Loucy (cell line): ENCODE measurements around the gene TOX3.

ENCODE experiments used
- H2AFZ ChIP-seq: fragments of 200-600 bp; sonication (generic); 2 replicates; pipeline ENCODE4 v1.6.0; 2016; ENCODE audit warnings: antibody characterized with exemption, mild to moderate bottlenecking, low read length, moderate library complexity
- H3F3A ChIP-seq: fragments of 200-600 bp; 2 replicates; pipeline ENCODE4 v1.6.0; 2016; ENCODE audit warnings: antibody characterized with exemption, low read depth, mild to moderate bottlenecking
- H3K27me3 ChIP-seq: fragments of 200-600 bp; sonication (generic); 2 replicates; pipeline ENCODE4 v1.6.1; 2014; ENCODE audit warnings: low read length, mild to moderate bottlenecking; ENCODE audit not compliant: insufficient read depth, poor library complexity, severe bottlenecking
- H3K36me3 ChIP-seq: fragments of 200-600 bp; sonication (generic); 2 replicates; pipeline ENCODE4 v1.6.1; 2016; ENCODE audit warnings: low read length; ENCODE audit not compliant: insufficient read depth
- H3K4me1 ChIP-seq: fragments of 200-600 bp; sonication (generic); 2 replicates; pipeline ENCODE4 v1.5.1; 2014; ENCODE audit warnings: low read length, mild to moderate bottlenecking; ENCODE audit not compliant: insufficient read depth, poor library complexity, severe bottlenecking
- H3K4me2 ChIP-seq: fragments of 200-600 bp; sonication (generic); 2 replicates; pipeline ENCODE4 v1.6.0; 2014; ENCODE audit warnings: antibody characterized with exemption, low read length, low read depth, mild to moderate bottlenecking; ENCODE audit not compliant: poor library complexity, severe bottlenecking
- H3K4me3 ChIP-seq: fragments of 200-600 bp; sonication (generic); 2 replicates; pipeline ENCODE4 v1.5.1; 2014; ENCODE audit warnings: low read length, mild to moderate bottlenecking, mixed read lengths; ENCODE audit not compliant: poor library complexity, severe bottlenecking
- H3K79me2 ChIP-seq: fragments of 200-600 bp; sonication (generic); 2 replicates; pipeline ENCODE4 v1.6.1; 2014; ENCODE audit warnings: low read length; ENCODE audit not compliant: insufficient read depth
- H3K9ac ChIP-seq: fragments of 200-600 bp; sonication (generic); 2 replicates; pipeline ENCODE4 v1.6.0; 2014; ENCODE audit warnings: mild to moderate bottlenecking, low read depth, low read length, moderate library complexity; ENCODE audit not compliant: poor library complexity, severe bottlenecking
- H3K9me2 ChIP-seq: fragments of 200-600 bp; sonication (generic); replicated peaks from 2 replicates; pipeline ENCODE4 v1.6.1; 2016; ENCODE audit warnings: low read depth, low read length, mixed read lengths
- H3K9me3 ChIP-seq: fragments of 200-600 bp; sonication (generic); 2 replicates; pipeline ENCODE4 v1.6.1; 2014; ENCODE audit warnings: mild to moderate bottlenecking, antibody characterized with exemption, low read length, low read depth; ENCODE audit not compliant: insufficient read depth
- H4K20me1 ChIP-seq: fragments of 200-600 bp; sonication (generic); 2 replicates; pipeline ENCODE4 v1.6.0; 2014; ENCODE audit warnings: antibody characterized with exemption, low read length, mild to moderate bottlenecking; ENCODE audit not compliant: insufficient read depth, poor library complexity, severe bottlenecking
- EZH2phosphoT487 ChIP-seq: fragments of 200-600 bp; IDR thresholded peaks from 2 replicates; pipeline ENCODE4 v1.6.1; 2018; ENCODE audit warnings: antibody characterized with exemption, mild to moderate bottlenecking, moderate library complexity, borderline replicate concordance
- TF ChIP-seq, protein P1 (sequence below): fragments of 200-600 bp; sonication (generic); conservative IDR thresholded peaks from 2 replicates; pipeline ENCODE4 v1.5.1; 2014; ENCODE audit warnings: mild to moderate bottlenecking, antibody characterized with exemption, low read length

TOX3 gene

DNA sequence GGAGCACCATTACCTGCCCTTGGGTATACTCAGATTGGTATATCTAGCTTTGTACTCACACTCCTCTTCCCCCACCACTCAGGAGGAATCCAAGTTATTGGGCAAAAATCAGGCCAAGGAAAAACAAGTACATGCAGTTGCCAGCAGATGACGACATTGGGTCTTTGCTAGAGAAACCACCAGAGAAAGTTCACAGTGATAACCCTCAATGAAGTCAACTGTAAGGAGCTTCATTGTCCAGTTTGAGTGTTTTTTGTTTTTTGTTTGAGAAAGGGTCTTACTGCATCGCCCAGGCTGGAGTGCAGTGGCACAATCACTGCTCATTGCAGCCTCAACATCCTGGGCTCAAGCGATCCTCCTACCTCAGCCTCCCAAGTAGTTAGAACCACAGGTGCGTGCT is 34.6 kb upstream of the TOX3 start:
- no peak overlapping the region for H3K4me3 ChIP-seq
- H3K79me2 ChIP-seq = no peaks in the 10 kb centered on the region
- no peaks in the 10 kb centered on the region for H3K9me2 ChIP-seq
- no peaks in the 10 kb centered on the region for H3K4me1 ChIP-seq
- H3K27me3 ChIP-seq = no peaks in the 10 kb centered on the region
- H3F3A ChIP-seq = no peaks in the 10 kb centered on the region
- no peaks in the 10 kb centered on the region for H3K36me3 ChIP-seq
- TF ChIP-seq EZH2phosphoT487 = no peak
- no peaks in the 10 kb centered on the region; the same call in 1 of the 2 replicates for H3K9me3 ChIP-seq
- H3K9ac ChIP-seq = no peak overlapping the region
- no peak overlapping the region for H3K4me2 ChIP-seq
- H4K20me1 ChIP-seq = no peaks in the 10 kb centered on the region
- no peak overlapping the region for H2AFZ ChIP-seq

DNA sequence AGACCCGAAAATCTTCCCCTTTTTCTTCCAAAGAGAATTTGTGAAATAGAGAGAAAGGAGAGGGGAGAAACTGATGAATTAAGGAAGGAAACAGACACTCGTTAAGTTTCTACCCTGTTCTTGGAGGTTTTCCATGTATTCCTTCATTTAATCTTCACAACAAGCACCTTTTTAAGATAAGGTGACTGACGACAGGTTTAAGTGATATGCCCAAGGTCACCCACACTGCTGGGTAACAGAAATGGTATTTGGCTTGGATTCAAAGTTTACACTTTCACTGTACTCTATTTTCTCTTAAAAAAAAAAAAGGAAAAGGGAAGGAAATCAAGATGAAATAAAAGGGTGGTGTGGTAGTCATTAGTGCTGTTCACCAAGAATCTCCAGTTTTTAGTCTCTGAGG is 33.5 kb upstream of the TOX3 start:
- no peak overlapping the region for H3K4me3 ChIP-seq
- no peak for TF ChIP-seq EZH2phosphoT487
- TF ChIP-seq, protein P1, sequence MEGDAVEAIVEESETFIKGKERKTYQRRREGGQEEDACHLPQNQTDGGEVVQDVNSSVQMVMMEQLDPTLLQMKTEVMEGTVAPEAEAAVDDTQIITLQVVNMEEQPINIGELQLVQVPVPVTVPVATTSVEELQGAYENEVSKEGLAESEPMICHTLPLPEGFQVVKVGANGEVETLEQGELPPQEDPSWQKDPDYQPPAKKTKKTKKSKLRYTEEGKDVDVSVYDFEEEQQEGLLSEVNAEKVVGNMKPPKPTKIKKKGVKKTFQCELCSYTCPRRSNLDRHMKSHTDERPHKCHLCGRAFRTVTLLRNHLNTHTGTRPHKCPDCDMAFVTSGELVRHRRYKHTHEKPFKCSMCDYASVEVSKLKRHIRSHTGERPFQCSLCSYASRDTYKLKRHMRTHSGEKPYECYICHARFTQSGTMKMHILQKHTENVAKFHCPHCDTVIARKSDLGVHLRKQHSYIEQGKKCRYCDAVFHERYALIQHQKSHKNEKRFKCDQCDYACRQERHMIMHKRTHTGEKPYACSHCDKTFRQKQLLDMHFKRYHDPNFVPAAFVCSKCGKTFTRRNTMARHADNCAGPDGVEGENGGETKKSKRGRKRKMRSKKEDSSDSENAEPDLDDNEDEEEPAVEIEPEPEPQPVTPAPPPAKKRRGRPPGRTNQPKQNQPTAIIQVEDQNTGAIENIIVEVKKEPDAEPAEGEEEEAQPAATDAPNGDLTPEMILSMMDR = no peak

DNA sequence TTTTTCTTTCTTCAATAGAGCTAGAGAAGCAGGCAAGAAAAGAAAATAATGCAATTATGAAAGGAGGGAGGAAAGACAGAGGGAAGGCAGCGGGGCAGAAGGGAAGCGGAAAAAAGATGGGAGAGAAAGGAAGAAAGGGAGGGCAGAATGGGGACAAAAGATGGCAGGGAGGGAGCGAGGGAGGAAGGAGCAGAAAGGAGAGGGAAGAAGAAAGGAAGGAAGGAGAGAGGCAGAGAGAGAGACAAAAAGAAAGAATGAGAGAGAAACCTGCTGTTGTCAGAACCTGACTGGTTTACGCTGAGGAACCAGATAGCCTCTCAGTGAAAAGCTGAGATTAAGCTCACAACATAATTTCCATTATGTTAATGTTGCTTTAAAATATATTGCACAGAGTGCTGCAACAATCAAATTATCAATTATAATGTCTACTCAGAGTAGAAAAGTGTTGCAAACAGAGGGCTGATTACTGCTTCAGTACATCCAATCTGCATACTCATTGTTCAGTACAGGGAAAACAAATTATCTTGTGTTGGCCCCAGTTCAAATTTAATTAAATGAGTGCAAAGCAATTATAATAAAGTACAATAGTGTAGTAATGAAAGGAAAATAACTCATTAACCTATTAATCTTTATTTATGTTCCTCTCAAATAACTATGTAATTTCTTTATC is 32.0 kb upstream of the TOX3 start:
- H3K9me2 ChIP-seq = no peaks in the 10 kb centered on the region
- TF ChIP-seq EZH2phosphoT487 = no peak
- TF ChIP-seq, protein P1 = no peak
- H3K27me3 ChIP-seq = no peaks in the 10 kb centered on the region
- H4K20me1 ChIP-seq = no peaks in the 10 kb centered on the region
- no peak overlapping the region for H3K4me2 ChIP-seq
- H2AFZ ChIP-seq = no peak overlapping the region
- H3K9me3 ChIP-seq = no peaks in the 10 kb centered on the region; the same call in 1 of the 2 replicates
- H3F3A ChIP-seq = no peaks in the 10 kb centered on the region
- no peaks in the 10 kb centered on the region for H3K36me3 ChIP-seq
- H3K9ac ChIP-seq = no peak overlapping the region
- H3K79me2 ChIP-seq = no peaks in the 10 kb centered on the region
- H3K4me1 ChIP-seq = no peaks in the 10 kb centered on the region
- H3K4me3 ChIP-seq = no peak overlapping the region

More for the DNA sequence above, 33.5 kb upstream of the TOX3 start:
- Histone ChIP-seq H3K27me3 (no peaks in the 10 kb centered on the region), H3K4me2 (no peak overlapping the region), H3K4me1 (no peaks in the 10 kb centered on the region), H3K79me2 (no peaks in the 10 kb centered on the region), H3K9me2 (no peaks in the 10 kb centered on the region), H4K20me1 (no peaks in the 10 kb centered on the region), H3K9me3 (no peaks in the 10 kb centered on the region; the same call in 1 of the 2 replicates), H2AFZ (no peak overlapping the region), H3K9ac (no peak overlapping the region), H3F3A (no peaks in the 10 kb centered on the region), H3K36me3 (no peaks in the 10 kb centered on the region)
